Right atrium auricular region (tissue), 2 donors: ENCODE measurements around the gene AP2A1. TPM values are rescaled to one million over a fixed set of nuclear protein-coding genes. Genes with fewer than 3 reads are reported as not detected.

Experiments used
- DNase-seq: peaks from one replicate; pipeline ENCODE4 v3.0.0-alpha.2; 2019; ENCODE audit warnings: low spot score
- H3K27ac ChIP-seq, 2 donors: fragments of 200-600 bp; sonication (generic); 1 replicate in 1 of 2; 2 replicates in 1 of 2; pipeline ENCODE4 v1.5.1; 2016 to 2019
- H3K27me3 ChIP-seq, 2 donors: fragments of 200-600 bp; sonication (generic); one replicate each; pipeline versions ENCODE4 v1.5.1 to v1.6.0; 2017 to 2019
- H3K36me3 ChIP-seq: fragments of 200-600 bp; sonication (generic); one replicate; pipeline ENCODE4 v1.5.1; 2016
- H3K4me1 ChIP-seq, 2 donors: fragments of 200-600 bp; sonication (generic); one replicate each; pipeline versions ENCODE4 v1.5.1 to v1.6.0; 2017 to 2019
- H3K4me3 ChIP-seq, 2 donors: fragments of 200-600 bp; sonication (generic); 1 replicate in 1 of 2; 2 replicates in 1 of 2; pipeline ENCODE4 v1.5.1; 2017 to 2019; ENCODE audit warnings: mild to moderate bottlenecking in 1 of 2, moderate library complexity in 1 of 2
- H3K9me3 ChIP-seq, 2 donors: fragments of 200-600 bp; sonication (generic); one replicate each; pipeline ENCODE4 v1.5.1; 2019
- CTCF ChIP-seq, 2 donors: fragments of 200-600 bp; sonication (generic); IDR thresholded peaks; one replicate each; pipeline ENCODE4 v1.5.1; 2019; ENCODE audit warnings: antibody characterized with exemption in 2 of 2
- total RNA-seq, 2 donors: library from RNA; depleted of rRNA; stranded (reverse); fragments of >200 nt; gene quantifications; one replicate each; pipeline ENCODE4 v1.1.0, GENCODE V29; 2016

The AP2A1 gene
- total RNA-seq, 2 donors from 2014 or later = 72.5 to 97.3 TPM

- peaks cover 39% of the 10 kb centered on the region for H3K36me3 ChIP-seq
- no peak overlapping the region for H3K4me3 ChIP-seq
- TF ChIP-seq CTCF (IDR thresholded peaks at IDR 0.05) = no peak
- peaks cover 0 to 14% of the 10 kb centered on the region in 2 donors for H3K4me1 ChIP-seq
- no peaks in the 10 kb centered on the region for H3K9me3 ChIP-seq
- DNase-seq = no peak
- no peaks in the 10 kb centered on the region for H3K27me3 ChIP-seq
- no peak overlapping the region for H3K27ac ChIP-seq
Observed at GRCh38 chr19:49787746-49788145, 20.9 kb downstream of the AP2A1 start.

- TF ChIP-seq CTCF (IDR thresholded peaks at IDR 0.05) = no peak
- H3K36me3 ChIP-seq = peaks cover 39% of the 10 kb centered on the region
- H3K9me3 ChIP-seq = no peaks in the 10 kb centered on the region
Observed at GRCh38 chr19:49788857-49789256, 22.1 kb downstream of the AP2A1 start.

GRCh38 chr19:49790866-49791265, 24.1 kb downstream of the AP2A1 start:
- Histone ChIP-seq H3K27me3 (no peaks in the 10 kb centered on the region), H3K4me1 (peaks cover 0 to 11% of the 10 kb centered on the region in 2 donors), H3K27ac (no peak overlapping the region), H3K36me3 (peaks cover 54% of the 10 kb centered on the region), H3K4me3 (no peak overlapping the region), H3K9me3 (no peaks in the 10 kb centered on the region)
- no peak for DNase-seq
- TF ChIP-seq CTCF (IDR thresholded peaks at IDR 0.05) = no peak

More at GRCh38 chr19:49788857-49789256, 22.1 kb downstream of the AP2A1 start:
- Histone ChIP-seq H3K27ac (no peak overlapping the region), H3K4me3 (no peak overlapping the region), H3K27me3 (no peaks in the 10 kb centered on the region), H3K4me1 (peaks cover 0 to 14% of the 10 kb centered on the region in 2 donors)
- DNase-seq = no peak

GRCh38 chr19:49791776-49792445, 25.1 kb downstream of the AP2A1 start:
- Histone ChIP-seq H3K4me1 (peaks cover 0 to under 1% of the 10 kb centered on the region in 2 donors), H3K9me3 (no peaks in the 10 kb centered on the region), H3K36me3 (peaks cover 64% of the 10 kb centered on the region), H3K4me3 (no peak overlapping the region), H3K27ac (no peak overlapping the region), H3K27me3 (no peaks in the 10 kb centered on the region)
- TF ChIP-seq CTCF (IDR thresholded peaks at IDR 0.05) = no peak
- DNase-seq = no peak

GRCh38 chr19:49792829-49793560, 26.2 kb downstream of the AP2A1 start:
- no peak for DNase-seq
- Histone ChIP-seq H3K4me3 (no peak overlapping the region), H3K4me1 (no peaks in the 10 kb centered on the region), H3K27ac (no peak overlapping the region), H3K9me3 (no peaks in the 10 kb centered on the region), H3K36me3 (peaks cover 68% of the 10 kb centered on the region), H3K27me3 (no peaks in the 10 kb centered on the region)
- no peak for TF ChIP-seq CTCF (IDR thresholded peaks at IDR 0.05)
